Measurements from ENCODE around the gene SORBS2.

SORBS2 gene

GRCh38 chr4:185797596-185798338, 14.2 kb downstream of the SORBS2 start:
- no peak for DNase-seq

DNA sequence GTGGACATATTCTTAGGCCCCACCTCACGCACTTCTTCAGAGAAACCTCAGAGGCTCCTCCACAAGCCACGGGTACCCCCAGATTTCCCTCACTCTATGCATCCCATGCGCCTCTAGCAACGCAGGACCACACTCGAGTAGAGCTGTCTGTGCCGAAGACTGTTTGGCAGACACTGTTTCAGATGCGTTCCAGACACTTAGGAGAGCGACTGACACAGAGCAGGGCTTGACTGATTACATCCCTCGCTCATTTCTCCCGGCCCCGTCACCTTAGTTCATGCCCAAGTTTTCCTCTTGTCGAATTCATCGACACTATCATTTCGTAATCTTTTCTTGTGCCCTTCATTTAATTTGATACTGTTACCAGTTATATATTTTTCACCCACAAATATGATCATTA, 15.0 kb downstream of the SORBS2 start:
- no peak for DNase-seq

- no peak for DNase-seq
Measured at GRCh38 chr4:185796176-185796575, 15.8 kb downstream of the SORBS2 start.

- no peak for DNase-seq
Measured at GRCh38 chr4:185794637-185795036, 17.4 kb downstream of the SORBS2 start.

DNA sequence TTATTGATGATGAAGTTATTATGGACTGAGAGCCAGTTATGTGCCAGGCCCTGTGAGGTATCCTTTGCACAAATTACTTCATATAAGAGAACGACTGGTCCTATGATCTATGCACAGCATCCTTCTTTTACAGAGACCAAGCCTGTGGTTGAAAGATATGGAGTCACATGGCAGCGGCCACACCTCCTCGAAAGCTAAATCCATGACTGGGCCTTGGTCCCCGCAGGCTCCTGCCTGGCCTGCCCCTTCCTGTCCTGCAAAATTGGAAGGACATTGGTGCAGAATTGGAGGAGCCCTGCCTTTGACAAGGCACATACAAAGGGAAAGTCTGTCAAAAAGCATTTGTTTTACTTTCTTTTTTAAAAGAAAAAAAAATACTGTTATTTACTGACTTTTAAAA, 18.3 kb downstream of the SORBS2 start:
- DNase-seq: no peak

- DNase-seq: no peak
Measured at GRCh38 chr4:185793116-185793485, 18.9 kb downstream of the SORBS2 start.

GRCh38 chr4:185792384-185793115, 19.4 kb downstream of the SORBS2 start:
- DNase-seq: no peak

DNA sequence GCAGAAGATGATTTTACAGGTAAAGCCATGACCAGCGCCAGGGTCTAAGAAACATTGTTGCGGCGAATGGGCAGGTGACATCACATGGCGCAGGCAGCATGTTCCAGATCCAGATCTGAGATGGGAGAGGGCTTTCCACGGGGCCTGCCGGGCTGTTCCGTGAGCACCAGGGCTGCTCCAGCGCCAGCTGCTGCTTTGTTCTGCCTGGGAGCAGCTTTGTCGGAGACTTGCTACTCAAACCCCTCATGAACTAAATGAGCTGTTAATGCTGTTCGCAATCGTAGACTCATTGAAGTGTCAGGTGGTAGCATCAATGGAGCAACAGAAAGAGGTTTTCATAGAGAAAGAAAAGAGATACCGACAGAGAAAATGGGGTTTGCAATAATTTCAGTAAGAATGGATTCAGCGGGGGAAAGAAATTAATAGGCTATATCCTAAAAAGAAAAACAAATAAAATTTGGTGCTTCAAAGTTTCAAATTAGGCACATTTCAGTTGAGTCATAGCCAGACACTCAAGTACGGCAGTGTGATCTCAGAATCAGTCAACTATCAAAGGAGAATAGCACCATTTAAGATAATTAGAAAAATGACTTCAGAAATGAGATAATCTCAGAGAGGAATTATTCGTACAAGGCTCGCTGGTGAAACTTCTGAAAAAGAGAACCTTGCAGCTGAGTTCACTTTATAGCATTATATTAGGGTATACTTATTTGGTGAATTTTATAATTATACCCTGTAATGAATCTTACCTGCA, 23.9 kb downstream of the SORBS2 start:
- no peak for DNase-seq

DNA sequence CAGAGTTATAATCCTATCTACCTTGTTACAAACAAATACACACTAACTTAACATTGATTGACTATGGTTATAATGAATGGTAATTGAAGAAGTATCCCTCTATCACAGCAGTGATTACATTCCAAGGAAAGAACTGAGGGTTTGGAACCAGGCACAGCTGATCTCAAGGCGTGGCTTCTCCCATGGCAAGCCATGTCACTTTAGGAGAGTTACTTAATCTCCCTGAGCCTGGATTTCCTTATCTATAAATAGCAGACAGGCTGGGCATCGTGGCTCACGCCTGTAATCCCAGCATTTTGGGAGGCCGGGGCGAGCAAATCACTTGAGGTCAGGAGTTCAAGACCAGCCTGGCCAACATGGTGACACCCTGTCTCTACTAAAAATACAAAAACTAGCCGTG, 25.6 kb downstream of the SORBS2 start:
- no peak for DNase-seq

DNA sequence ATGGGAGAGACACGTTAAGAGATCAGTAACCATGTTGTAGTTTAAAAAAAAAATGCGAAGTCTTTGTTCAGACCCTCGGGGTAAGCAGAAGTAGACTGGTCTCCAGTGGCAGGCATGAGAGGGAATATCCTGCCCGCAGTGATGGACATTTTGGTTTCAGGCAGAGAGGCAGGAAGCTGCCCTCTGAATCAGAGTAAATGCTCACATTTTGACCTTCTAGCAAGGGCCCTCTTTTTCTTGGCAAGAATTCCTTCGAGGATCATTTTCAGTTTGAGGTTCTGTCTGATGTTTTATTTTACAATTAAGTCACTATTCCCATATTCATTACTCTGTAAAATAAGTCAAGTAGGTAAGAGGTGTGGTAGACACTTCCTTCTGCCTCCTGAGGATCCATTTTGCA, 28.4 kb downstream of the SORBS2 start:
- no peak for DNase-seq

DNA sequence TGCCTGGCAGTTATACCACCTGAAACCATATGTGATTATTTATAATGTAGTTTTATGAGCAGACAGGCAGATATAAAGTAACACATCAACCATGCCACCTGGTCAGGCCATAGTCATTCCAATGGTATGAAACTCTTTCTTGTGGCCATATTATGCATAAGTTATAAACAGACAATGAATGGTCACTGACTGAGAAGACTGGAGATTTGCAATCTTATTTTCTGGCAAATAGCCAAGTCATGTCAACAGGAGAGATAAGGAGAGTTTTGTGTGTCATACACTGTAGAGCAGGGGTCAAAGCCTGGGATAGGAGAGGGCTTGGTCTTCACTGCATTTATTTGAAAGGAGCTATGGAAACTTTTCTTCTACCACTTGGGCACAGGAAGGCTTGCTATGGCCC, 29.5 kb downstream of the SORBS2 start:
- DNase-seq: no peak

- DNase-seq: no peak
Measured at GRCh38 chr4:185781555-185782215, 30.3 kb downstream of the SORBS2 start.

DNA sequence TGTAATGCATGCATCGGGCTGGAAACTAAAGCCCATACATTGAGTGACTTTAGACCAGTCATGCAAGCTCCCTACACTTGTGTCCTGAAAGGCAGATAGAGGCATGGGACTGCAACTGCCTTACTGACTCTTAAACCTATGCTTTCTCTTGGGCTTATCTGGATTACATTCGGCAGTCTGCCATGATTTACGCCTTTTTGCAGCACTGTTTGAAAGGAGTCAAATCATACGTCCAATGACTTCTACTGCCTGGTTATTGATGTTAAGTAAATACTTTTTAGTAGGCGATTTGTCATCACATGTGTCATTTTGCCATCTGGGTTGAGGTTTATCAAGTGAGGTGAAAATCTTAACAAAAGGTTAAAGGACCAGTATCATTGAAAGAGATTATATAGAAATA, 31.5 kb downstream of the SORBS2 start:
- no peak for DNase-seq

DNA sequence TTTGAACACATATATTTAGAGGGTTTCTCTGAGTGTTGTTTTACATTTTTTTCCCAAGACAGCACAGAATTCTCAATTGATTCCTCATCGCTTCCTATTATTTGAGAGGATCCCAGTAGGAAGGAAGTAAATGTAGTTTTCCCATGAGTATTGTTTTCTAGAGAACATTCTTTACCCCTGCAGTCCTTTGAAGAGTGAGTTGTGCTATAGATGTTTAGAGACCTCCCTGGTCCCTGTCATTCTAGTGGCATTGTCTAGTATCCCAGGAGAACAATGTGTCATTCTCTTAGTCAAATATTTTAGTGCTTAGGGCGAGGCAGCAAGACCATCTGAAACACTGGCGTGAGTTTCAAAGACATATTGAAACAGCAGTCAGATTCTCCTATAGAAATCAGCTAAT, 32.5 kb downstream of the SORBS2 start:
- DNase-seq: no peak

GRCh38 chr4:185778307-185778706, 33.7 kb downstream of the SORBS2 start:
- no peak for DNase-seq

DNA sequence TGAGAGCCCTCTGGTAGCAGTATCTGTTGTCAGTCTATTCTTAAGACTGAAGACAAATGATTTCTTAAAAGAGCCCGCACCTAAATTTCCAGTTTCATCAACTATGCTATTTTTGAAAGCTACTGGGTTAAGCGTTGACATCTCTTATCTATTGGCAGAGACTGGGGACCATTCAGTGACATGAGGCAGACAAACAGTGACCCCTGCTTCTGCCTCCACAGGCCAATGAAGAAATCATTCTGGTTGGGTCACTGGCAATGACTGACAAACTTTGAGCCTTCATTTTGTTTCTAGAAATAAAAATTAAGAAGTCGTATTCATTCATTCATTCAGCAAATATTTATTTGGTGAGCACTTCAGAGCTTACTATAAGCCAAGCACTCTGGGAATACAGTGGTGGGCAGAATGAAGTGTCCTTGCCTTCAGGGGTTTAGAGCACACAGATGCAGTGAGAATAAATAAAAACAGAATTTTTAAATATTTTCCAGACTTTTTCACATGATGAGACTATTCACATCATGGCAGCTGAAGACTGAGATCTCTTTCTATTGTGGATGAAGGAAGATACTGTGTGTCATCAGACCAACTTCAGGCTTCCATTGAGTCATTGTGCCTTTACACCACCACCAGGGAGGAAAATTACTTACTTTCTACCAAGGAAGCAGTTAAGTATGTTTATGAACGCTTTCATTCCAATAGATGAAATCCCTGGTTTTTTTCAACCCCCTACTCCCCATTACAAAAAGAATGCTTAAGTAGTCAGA, 36.0 kb downstream of the SORBS2 start:
- no peak for DNase-seq

- DNase-seq: no peak
Measured at GRCh38 chr4:185774845-185775680, 36.9 kb downstream of the SORBS2 start.

DNA sequence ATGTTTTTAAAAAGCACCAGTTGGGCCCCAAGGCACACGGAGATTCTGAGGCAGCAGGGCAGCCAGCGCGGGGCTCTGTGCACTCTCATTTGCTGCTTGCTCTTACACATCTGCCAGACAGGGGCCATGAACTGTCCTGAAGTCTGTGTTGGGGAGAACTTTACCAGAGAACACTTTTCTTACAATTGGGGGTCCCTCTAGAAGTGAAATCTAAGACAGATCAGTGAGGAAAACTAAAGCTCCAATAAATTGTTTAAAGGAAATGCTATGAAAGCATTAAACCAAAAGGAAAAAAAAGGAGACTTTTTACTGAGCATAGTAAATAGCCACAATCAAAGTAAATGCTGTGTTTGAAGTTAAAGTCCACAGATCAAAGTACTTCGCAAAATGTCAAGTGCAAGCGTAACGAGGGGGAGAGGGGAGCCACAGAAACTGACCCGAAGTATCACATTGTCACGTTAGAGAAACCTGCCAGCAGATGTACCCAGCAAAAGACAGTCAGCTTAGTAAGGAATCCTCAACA, 37.8 kb downstream of the SORBS2 start:
- no peak for DNase-seq

DNA sequence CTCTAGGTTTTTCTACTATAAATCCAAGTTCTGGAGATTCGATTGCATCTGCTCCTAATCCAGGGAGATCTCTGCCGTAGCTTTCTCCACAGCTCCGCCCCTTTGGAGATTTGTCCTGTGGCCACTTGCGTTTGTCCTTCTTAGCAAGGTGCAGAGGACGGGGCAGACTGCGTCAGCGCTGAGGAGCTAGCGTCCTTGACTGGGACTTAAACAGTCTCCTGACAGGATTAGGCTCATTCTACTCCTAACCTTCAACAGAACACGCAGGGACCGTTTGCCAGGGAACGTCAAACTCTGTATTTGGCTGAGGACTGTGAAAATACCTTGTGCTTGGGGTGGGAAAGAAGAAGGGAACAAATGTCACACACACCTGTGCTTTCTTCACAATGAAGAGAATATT, 38.6 kb downstream of the SORBS2 start:
- no peak for DNase-seq

DNA sequence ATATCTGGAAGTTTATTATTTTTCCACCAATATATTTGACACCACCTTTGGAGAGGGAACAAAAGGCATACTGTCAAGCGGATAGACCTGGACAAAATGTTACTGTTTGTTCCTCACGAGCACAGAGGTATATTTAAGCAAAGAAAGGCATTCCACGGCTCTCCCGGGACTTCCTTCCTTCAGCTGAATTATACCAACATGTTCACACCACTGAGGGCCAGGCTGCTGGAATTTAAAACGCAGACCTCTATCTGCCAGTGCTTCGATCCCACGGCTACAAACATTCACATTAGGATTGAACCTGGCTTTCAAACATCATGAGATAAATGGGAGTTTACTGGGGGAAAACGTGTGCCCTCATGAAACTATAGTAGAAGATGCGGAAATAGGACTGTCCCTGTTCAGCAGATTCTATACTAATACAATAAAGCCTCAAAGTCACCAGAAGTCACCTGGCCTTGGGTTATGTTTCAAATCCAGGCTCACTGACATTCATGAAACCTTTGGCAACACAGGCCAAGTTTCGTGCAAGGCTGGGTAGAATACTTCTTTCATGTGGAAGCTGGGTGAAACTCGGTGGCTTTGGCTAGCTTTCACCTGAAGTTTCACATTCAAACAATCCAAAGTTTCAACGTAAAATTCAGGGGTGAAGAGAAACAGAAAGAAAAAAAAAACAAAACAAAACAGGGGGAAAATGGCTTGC, 39.5 kb downstream of the SORBS2 start:
- DNase-seq: no peak

Measured in stimulated activated naive CD4-positive, alpha-beta T cell (primary cell).